HG02840 (cell line): Measurements from ENCODE around the gene SORCS3.

ENCODE experiments used
- ATAC-seq: cut with Tn5 transposase; IDR thresholded peaks from one replicate; pipeline ENCODE4 v1.9.1; 2021; ENCODE audit warnings: mild to moderate bottlenecking, moderate library complexity, moderate number of reproducible peaks; ENCODE audit not compliant: unreplicated experiment, low FRiP score

SORCS3 gene

GRCh38 chr10:105063796-105064195 lies 422.7 kb downstream of the SORCS3 start:
- no peak for ATAC-seq

- no peak for ATAC-seq
These were observed 427.4 kb downstream of the SORCS3 start for GRCh38 chr10:105068497-105068896.

DNA sequence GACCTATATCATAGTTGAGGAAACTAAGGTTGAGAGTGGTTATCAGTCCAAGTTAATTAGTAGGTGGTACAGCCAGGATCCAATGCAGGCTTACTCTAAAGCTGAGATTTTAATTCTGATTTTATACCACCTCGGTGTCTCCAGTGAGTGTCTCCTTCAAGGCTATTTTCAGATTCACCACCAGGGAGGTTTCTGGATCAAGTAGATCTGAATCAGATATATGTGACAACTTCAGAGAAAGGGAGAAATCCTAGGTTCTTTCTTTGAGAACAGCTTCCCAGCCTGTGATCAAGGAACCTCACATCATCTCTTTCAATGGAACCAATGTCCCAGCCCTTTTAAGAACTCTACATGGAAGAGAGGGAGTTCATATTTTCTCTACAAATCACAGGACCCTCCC lies 429.2 kb downstream of the SORCS3 start:
- ATAC-seq = no peak

- no peak for ATAC-seq
These were observed 429.9 kb downstream of the SORCS3 start for GRCh38 chr10:105070952-105071351.

DNA sequence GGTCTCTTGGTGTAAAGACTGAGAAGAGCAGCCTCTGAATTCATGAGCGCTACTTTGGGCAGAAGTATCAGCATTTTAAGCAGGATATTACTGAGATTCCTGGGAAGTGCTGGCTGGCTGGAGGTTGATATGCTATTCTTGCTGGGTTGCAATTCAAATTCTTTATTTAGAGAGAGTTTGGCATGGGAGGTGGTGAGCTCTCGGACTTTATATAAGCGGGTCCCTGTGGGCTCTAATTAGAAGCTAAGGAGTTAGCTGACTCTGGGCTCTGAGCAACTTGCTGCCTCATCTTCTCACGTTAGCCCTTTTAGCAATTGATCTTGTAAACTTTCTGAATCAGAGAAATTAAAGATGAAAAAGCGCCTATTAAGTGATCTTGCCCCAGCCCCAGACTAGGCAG lies 430.9 kb downstream of the SORCS3 start:
- no peak for ATAC-seq

DNA sequence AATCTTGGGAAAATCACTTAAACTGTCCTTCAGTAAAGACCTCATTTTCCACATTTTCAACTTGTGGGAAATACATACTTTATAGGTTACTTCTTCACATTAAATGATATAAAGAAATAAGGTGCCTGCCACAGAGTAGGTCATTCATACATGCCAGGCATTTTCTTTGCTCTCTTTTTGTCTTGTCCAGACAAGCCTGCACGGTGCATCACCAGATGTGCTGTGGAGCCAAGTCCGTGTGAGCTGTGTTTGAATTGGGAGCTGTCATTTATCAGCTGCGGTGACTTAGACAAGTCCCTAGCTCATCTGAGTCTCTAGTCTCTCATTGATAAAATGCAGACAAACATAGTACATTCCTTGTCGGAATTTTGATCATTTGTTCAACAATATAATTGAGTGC lies 432.9 kb downstream of the SORCS3 start:
- no peak for ATAC-seq

DNA sequence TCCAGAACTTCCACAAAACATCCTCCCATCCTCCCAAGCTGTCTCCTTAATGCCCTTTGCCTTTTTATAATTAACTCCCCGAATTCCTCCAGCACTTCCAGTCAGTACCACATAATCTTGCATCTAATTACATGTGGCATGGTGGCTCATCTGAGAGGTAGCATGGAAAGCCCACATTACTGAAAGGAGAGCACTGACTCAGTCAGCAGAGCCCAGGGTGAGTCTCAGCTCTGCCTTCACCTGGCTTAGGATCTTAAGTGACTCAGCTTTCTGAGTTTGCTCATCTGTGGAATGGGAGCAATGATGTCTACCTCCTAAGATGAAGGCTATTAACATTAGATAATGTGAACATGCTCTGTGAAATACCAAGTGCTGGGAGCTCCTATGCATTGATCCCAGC lies 433.9 kb downstream of the SORCS3 start:
- no peak for ATAC-seq

DNA sequence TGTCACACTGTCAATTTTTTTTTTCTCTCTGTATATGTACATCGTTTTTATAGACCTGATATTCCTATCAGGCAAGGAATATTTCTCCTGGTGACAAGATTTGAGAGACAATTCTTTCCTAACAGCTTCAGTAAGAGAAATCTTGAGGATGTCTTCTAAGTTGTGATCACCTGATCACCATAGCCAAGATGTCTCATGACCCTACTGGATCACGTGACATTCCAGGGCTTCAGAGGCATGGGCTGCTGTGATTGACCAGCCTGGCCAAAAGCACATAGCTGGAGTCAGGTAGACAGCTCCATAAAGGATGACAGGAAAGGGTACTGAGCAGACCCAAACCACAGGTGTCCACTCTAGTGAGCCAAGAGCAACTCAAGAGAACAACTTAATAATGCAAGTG lies 444.9 kb downstream of the SORCS3 start:
- ATAC-seq = no peak

DNA sequence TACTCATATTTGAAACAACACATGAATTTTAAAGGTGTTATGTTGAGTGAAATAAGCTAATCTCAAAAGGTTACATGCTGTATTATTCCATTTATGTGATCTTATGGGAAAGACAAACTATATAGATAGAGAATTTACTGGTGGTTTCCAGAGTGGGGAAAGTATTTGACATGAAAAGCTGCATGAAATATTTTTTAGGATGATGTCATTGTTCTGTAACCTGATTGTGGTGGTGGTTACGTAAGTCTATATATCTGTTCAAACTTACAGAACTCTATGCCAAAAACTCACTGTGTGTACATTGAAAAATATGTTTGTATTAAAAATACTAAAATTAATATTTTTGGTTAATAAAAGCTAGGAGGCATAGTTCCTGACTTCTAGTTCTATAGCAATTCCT lies 453.0 kb downstream of the SORCS3 start:
- no peak for ATAC-seq

- ATAC-seq = no peak
These were observed 455.2 kb downstream of the SORCS3 start for GRCh38 chr10:105096316-105096715.

- ATAC-seq = no peak
These were observed 461.9 kb downstream of the SORCS3 start for GRCh38 chr10:105102977-105103376.

- ATAC-seq = no peak
These were observed 463.2 kb downstream of the SORCS3 start for GRCh38 chr10:105104297-105104696.

DNA sequence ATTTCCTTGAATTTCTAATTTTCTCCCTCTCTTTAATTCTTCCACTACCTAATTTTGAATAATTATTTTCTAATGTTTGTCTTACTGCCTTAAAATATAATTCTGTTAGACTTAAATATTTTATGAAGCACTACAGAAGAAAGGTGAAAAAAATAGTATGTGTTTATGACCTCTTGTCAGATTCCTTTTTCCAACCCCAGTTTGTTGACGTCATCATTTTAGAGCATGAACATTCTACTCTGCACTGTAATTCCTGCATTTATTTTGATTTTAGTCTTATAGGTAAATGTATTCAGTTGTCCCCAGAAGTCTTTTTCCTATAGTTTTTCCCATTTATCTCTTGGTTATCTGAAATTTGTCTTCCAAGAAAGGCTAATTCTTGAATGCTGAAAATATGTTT lies 468.1 kb downstream of the SORCS3 start:
- no peak for ATAC-seq

DNA sequence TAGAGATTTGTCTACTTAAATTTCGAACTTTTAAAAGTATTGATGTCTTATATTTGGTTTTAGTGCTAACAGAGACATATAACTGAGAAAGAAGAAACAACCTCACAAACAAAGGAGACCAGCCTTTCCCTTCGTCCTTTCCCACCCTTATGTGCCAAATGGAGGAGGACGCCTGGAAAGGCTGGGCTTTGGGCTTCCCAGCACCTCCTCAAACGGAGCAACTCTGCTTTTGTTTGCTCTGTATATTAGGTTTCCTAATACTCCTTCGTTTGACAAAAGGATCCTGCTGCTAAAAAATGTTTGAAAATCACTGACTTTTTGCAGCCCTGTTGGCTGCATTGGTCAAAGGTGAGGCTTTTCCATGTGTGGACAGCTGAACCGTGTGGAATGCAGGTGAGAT lies 471.8 kb downstream of the SORCS3 start:
- no peak for ATAC-seq

- ATAC-seq = no peak
These were observed 472.6 kb downstream of the SORCS3 start for GRCh38 chr10:105113666-105114065.

GRCh38 chr10:105121743-105122142 lies 480.7 kb downstream of the SORCS3 start:
- ATAC-seq = no peak

- no peak for ATAC-seq
These were observed 487.0 kb downstream of the SORCS3 start for GRCh38 chr10:105128111-105128510.

GRCh38 chr10:105138358-105138757 lies 497.3 kb downstream of the SORCS3 start:
- no peak for ATAC-seq

- no peak for ATAC-seq
These were observed 498.3 kb downstream of the SORCS3 start for GRCh38 chr10:105139363-105139896.

DNA sequence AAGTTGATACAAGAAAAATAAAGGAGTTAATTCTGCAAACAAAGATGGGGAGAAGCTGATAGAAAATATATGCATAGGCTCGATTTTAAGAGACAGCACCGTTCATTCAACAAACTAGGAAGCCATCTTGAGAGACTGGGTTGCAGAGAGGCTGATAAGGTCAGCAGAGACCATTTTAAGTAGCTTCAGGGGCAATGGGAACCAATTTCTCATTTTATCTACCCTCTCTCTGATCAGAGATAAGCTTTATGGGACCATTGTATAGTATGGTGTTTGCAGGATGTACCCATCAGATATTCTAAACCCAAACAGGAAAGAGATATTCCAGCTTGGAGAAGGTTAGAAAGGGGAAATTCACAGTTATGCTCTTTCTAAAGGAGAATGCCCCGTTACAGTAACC lies 499.5 kb downstream of the SORCS3 start:
- no peak for ATAC-seq

DNA sequence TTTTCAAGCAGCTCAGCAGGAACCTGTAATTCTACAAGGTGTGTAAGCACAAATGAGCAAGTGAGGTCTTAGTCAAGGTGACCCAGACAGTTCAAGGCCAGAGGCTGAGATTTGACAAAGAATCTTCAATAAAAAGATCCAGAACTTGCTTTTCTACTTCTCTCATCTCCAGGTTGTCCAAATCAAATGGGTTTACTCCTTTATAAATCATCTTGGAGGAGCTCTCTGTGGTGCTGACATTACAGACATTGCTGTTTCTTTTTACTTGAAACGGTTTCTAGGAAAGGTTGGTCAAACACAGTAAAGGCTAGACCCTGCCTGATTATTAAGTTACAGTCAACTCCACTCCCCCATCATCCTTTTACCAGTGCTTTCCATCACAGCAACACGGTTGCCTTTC lies 504.6 kb downstream of the SORCS3 start:
- ATAC-seq = no peak

DNA sequence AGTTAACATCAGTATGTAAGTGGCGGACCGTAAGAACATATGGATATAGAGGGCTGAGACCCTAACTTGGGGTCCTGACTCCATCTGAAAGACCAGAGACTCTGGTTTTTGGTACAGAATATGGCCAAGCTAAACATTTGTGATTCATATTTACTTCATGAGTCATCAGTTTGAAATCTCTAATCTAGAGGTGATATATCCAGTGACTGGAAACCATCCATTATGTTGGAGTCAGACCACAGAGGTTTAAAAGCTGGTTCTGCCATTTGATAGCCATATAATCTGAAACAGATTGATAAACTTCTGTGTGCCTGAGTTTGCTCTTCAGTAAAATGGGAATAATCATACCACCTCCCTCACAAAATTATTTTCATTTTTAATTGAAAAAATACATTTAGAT lies 505.3 kb downstream of the SORCS3 start:
- no peak for ATAC-seq

DNA sequence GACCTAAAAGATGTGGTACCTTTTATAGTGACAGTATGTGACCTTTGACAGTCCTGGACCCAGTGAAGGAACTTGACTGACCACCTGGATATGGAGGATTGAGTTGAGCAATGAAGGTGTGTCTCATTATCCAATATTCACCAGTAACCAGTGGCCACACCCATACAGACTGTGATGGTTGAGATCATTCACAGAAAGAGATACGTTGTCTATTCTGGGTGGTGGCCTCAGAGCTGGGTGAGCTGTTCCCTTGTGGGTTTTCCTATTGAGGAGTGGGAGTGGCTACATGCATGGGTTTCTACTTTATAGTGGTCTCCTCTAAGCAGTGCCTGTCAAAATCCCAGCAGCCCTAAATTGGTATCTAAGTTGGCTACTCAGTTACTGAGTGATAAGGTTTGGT lies 507.4 kb downstream of the SORCS3 start:
- ATAC-seq = no peak
